ENCODE data around the gene RNF222.

Gene RNF222

DNA sequence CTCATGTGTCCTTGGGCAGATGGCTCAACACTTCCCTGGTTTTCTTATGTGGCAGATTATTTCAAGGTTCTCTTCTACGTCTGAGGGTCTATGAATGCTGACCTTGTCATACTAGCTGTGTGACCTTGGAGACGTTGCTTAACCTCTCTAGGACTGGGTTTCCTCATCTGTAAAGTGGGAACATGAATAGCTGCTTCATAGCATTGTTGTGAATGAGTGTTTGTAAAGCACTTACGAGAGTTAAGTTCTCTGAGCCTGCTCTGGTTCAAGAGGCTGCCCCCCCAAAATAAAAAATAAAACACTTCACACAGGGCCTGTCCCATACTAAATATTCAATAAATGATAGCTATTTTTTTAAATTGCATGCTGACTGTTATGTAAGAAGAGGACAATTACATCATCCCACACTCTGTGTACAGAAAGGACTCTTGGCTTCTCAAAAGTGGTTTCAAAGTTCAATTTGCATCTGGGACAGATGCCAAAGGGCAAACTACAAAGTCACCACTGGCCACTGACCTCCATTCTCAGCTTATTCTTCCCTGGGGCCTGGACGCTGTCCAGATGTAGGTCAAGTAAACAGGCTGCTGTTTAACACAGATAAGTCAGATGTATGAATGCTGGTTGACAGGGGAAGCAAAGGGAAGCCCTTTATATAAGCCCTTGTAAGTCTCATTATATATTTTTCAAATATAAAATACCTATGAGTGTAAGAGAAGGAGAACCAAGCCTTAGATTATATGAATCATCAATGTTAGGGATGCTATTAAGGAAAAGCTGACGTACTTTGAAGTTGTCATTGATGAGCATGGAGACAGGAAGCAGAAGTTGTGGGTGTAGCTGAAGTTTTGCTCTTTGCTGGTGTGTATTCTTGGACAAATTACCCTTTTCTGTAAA lies 22.7 kb upstream of the RNF222 start:
- ATAC-seq = no peak
- no peak overlapping the region for H3K27ac Mint-ChIP-seq
- H3K36me3 Mint-ChIP-seq = peaks cover 8% of the 10 kb centered on the region
- H3K9me3 Mint-ChIP-seq = peaks cover 8% of the 10 kb centered on the region
- H3K4me3 Mint-ChIP-seq = no peak overlapping the region
- H3K27me3 Mint-ChIP-seq = peaks cover 88% of the 10 kb centered on the region
- no peaks in the 10 kb centered on the region for H3K4me1 Mint-ChIP-seq

DNA sequence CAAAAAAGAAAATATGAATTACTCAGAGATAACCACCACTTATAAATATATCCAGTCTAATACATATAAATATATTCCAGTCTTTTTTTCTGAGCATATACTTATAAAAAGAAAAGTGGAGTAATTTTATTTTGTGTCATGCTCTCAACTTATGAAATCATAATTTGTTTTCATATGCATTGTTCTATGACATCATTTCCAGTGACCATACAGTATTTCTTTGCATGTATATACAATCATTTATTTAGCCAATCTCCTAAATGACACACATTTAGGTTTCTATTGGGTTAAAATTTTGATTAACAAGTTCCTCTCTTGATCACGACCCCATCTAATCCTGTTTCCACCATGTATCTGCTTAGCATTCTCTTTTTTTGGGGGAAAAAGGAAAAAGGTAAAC lies 21.7 kb upstream of the RNF222 start:
- H3K27me3 Mint-ChIP-seq = peaks cover 79% of the 10 kb centered on the region
- peaks cover 8% of the 10 kb centered on the region for H3K36me3 Mint-ChIP-seq
- no peak for ATAC-seq
- H3K9me3 Mint-ChIP-seq = peaks cover 8% of the 10 kb centered on the region
- no peak overlapping the region for H3K27ac Mint-ChIP-seq
- H3K4me3 Mint-ChIP-seq = no peak overlapping the region
- H3K4me1 Mint-ChIP-seq = no peaks in the 10 kb centered on the region

DNA sequence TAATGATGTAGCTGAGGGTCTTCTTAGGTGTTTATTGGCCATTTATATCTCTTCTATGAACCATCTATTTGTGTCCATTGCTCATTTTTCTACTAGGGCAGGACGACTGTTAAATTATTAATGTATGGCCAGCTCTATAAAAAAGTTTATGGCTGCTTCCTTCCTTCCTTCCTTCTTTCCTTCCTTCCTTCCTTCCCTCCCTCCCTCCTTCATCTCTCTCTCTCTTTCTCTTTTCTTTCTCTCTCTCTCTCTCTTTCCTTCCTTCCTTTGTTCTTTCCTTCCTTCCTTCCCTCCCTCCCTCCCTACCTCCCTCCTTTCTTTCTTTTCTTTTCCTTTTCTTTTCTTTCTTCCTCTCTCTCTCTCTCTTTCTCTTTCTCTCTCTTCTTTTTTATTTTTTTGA lies 20.8 kb upstream of the RNF222 start:
- Mint-ChIP-seq H3K4me3 (no peak overlapping the region), H3K4me1 (no peaks in the 10 kb centered on the region), H3K9me3 (peaks cover 8% of the 10 kb centered on the region), H3K27me3 (peaks cover 74% of the 10 kb centered on the region), H3K36me3 (peaks cover 8% of the 10 kb centered on the region), H3K27ac (no peak overlapping the region)
- ATAC-seq = no peak

DNA sequence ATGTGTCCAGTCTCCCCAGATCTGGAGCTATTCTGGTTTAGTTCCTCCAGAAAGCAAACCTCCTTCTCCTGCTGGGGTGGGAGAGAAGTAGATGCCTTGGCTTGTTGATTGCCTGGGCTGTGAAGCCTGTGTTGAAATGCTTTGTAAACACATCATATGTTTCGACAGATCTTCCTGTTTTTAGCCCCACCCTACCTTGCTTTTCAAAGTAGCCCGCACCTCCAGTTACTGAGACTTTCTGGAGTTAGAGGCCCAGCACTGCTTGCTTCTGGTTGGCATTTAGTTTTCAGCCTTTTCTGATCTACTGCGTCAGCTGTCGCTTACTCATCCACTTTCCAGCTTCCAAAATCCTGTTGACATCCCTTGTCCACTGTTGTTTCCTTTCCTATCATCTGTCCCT lies 20.2 kb upstream of the RNF222 start:
- Mint-ChIP-seq H3K4me1 (no peaks in the 10 kb centered on the region), H3K4me3 (no peak overlapping the region), H3K27ac (no peak overlapping the region), H3K27me3 (peaks cover 67% of the 10 kb centered on the region), H3K9me3 (peaks cover 8% of the 10 kb centered on the region), H3K36me3 (peaks cover 8% of the 10 kb centered on the region)
- ATAC-seq = no peak

DNA sequence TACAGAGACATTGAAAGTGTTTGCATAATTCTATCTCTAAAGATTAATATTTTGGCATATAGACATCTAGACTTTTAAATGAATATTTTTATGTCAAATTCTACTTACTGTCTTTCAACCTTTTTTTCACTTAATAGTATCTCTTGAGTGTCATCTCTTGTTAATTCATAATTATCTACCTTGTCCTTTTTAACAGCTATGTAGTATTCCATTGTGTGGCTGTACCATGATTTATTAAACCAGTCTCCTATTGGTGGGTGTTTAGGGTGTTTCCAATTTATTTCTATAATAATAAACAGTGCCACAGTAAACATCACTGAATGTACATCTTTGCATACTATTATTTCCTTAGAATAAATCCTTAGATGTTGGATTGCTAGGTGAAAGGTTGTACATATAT lies 16.3 kb upstream of the RNF222 start:
- H3K4me3 Mint-ChIP-seq = no peak overlapping the region

DNA sequence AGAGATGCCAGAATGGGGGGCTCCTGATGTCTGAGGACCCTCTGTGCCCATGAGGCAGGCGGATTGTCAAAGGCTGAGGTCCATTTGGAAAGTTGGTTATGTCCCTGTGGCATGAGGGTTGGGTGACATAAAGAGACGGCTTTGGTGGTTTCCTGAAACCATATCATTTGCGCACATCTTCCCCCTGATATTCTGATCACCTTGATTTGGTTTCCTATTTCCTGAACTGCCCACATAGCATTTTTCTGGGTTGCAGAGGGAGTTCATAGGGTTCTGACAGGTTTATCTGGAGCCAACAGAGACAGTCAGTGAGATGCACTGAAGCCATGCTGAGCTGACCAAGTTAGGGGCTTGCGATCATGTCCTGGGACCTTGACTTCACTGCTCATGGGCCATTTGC lies 15.7 kb upstream of the RNF222 start:
- no peak overlapping the region for H3K4me3 Mint-ChIP-seq
- peaks cover 8% of the 10 kb centered on the region for H3K36me3 Mint-ChIP-seq
- peaks cover 8% of the 10 kb centered on the region for H3K9me3 Mint-ChIP-seq
- peaks cover 36% of the 10 kb centered on the region for H3K27me3 Mint-ChIP-seq
- no peak overlapping the region for H3K27ac Mint-ChIP-seq
- peaks cover 8% of the 10 kb centered on the region for H3K4me1 Mint-ChIP-seq
- no peak for ATAC-seq

More for the DNA sequence above, 16.3 kb upstream of the RNF222 start:
- H3K27me3 Mint-ChIP-seq = peaks cover 36% of the 10 kb centered on the region
- peaks cover 8% of the 10 kb centered on the region for H3K9me3 Mint-ChIP-seq
- peaks cover 8% of the 10 kb centered on the region for H3K36me3 Mint-ChIP-seq
- peaks cover 8% of the 10 kb centered on the region for H3K4me1 Mint-ChIP-seq
- H3K27ac Mint-ChIP-seq = no peak overlapping the region
- no peak for ATAC-seq

DNA sequence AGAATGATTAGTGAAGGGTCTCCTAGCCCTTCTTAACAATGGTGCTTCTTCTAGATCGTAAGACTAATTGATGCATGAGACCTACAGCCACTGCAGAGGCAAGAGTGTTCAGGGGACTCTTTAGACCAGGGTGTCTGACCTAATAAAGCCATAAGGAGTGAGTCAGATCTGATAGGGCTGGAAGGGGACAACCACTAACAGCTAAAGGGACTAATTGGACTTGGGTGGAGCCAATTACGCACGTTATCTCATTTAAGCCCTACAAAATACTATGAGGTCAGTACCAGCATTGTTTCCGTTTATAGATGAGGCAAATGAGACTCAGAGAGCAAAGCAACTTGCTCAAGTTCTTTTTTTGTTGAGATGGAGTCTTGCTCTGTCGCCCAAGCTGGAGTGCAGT lies 14.5 kb upstream of the RNF222 start:
- peaks cover 34% of the 10 kb centered on the region for H3K27me3 Mint-ChIP-seq
- H3K4me3 Mint-ChIP-seq = no peak overlapping the region
- no peak overlapping the region for H3K27ac Mint-ChIP-seq
- peaks cover 8% of the 10 kb centered on the region for H3K4me1 Mint-ChIP-seq
- peaks cover 4% of the 10 kb centered on the region for H3K36me3 Mint-ChIP-seq
- peaks cover 5% of the 10 kb centered on the region for H3K9me3 Mint-ChIP-seq
- ATAC-seq = no peak

DNA sequence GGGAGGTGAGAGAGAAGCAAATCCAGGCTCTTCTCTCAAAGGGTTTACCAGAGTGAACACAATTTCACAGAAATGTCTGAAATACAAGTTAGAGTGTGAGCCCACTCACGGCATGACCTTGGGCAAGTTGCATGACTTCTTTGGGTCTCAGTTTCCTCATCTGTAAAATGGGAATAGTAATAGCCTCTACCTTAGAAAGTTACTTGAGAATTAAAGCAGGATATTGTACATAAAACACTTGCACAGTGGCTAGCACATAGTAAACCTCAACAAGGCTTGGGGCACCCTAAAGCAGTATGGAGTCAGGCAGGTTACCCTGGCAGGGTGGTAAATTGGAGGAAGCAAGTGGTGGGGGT lies 13.2 kb upstream of the RNF222 start:
- Mint-ChIP-seq H3K4me3 (no peak overlapping the region), H3K9me3 (no peaks in the 10 kb centered on the region), H3K27me3 (peaks cover 33% of the 10 kb centered on the region), H3K4me1 (peaks cover 8% of the 10 kb centered on the region), H3K36me3 (no peaks in the 10 kb centered on the region), H3K27ac (no peak overlapping the region)
- no peak for ATAC-seq

DNA sequence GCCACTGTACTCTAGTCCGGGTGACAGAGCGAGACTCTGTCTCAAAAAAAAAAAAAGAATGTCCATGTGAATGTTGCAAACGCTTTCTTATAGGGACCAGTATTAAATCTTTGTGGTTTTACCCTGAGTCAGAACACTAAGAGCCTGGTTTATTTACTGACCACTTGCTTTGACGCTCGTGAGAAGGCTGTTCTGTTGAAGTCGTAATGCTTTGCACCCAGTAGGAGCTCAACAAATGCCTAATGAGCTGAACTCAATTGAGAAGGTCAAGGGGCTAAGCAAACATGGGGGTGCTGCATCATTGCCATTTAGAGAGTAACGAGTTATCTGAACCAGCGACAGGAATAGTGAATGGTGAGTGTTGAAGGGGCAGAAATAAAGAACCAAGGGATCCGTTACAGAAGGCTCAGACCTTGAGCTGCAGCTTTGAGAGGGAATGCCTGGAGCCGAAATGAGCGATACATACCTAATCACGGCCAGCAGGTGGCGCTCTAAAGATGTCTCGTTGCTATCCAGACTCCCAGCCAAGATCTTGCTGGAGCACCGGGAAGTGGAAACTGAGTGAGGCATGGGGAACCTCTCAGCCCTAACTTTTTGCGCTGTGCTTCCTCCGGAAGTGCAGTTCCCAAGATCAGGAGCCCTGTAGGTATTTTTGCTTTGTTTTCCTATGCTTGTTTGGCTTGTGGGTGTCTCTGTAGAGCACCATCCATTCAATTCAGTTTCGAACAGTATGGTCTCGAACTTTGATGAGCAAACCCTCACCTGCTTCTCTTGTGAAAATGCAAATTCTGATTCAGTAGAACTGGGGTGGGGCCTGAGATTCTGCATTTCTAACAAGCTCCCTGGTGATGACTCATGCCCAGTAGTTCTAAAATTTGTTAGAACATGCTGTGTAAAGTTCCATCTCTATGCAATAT lies 12.6 kb upstream of the RNF222 start:
- peak; percentile 66 for ATAC-seq
- H3K4me3 Mint-ChIP-seq = no peak overlapping the region

DNA sequence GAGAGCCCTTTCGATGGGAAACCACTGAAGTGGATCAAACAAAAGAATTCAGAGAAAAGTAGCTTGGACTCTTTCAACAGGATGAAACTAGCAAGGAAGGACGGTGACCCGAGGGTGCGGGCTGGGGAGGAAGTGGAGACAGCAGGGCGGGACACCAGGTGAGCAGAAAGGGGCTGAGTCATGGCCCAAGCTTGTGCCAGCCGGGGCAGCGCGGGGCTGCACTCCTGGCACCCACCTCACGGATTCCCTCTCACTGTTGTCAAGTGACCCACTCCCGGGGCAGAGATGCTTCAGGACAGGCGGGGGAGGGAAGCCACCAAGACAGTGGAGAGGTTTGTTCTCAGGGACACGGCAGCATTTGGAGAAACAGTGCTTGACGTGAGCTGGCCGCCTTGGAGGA lies 10.7 kb upstream of the RNF222 start:
- Mint-ChIP-seq H3K36me3 (no peaks in the 10 kb centered on the region), H3K27ac (no peak overlapping the region), H3K9me3 (no peaks in the 10 kb centered on the region), H3K4me1 (peaks cover 8% of the 10 kb centered on the region), H3K27me3 (peaks cover 45% of the 10 kb centered on the region), H3K4me3 (no peak overlapping the region)
- no peak for ATAC-seq

More for the DNA sequence above, 12.6 kb upstream of the RNF222 start:
- Mint-ChIP-seq H3K36me3 (no peaks in the 10 kb centered on the region), H3K27me3 (peaks cover 33% of the 10 kb centered on the region), H3K27ac (no peak overlapping the region), H3K4me1 (peaks cover 8% of the 10 kb centered on the region), H3K9me3 (no peaks in the 10 kb centered on the region)

DNA sequence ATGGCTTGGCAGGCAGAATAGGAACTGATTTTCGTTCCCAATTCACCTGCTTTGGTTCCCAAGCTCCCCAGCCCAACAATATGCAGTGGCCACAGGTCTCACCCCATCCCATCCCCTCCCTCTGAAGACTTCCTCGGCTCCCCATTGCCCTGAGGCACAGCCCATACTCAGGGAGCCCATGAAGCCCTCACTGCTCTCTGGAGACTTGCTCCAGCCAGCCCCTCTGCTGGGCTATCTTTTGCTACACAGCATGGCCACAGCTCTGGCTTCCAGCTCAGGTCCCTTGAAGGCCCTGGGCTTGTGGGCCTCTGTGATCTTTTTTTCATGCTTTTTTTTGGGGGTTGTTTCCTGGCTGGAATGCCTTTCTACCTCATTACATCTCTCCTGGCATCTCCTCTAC lies 8.5 kb upstream of the RNF222 start:
- Mint-ChIP-seq H3K9me3 (no peaks in the 10 kb centered on the region), H3K4me1 (peaks cover 8% of the 10 kb centered on the region), H3K4me3 (no peak overlapping the region), H3K27me3 (peaks cover 67% of the 10 kb centered on the region), H3K27ac (no peak overlapping the region), H3K36me3 (no peaks in the 10 kb centered on the region)
- ATAC-seq = no peak

DNA sequence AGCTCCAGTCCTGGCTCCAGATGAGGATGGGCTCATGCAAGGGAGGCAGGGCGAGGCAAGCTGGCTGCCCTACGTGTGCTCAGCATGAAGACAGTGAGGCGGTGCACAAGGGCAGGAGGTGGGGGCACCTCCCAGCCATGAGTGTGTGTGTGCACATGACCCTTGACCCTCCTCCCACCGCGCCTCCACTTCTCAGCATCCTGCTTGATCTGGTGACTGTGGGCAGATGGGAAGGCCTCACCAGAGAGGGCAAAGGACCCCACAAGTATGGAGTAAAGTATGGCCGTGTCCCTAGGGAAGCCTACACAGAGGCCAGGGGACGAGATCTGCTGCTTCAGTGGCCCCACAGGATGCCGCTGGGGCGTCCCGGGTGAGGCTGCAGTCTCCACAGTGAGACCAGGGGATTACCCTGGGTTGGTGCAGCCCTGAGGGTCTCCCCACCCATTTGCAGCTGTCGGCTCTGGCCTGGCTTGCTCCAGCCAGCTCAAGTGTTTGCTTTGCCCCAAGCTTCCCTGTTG lies 7.9 kb upstream of the RNF222 start:
- H3K4me1 Mint-ChIP-seq = peaks cover 8% of the 10 kb centered on the region
- H3K36me3 Mint-ChIP-seq = no peaks in the 10 kb centered on the region
- H3K27me3 Mint-ChIP-seq = peaks cover 73% of the 10 kb centered on the region
- no peak overlapping the region for H3K27ac Mint-ChIP-seq
- ATAC-seq = no peak
- no peaks in the 10 kb centered on the region for H3K9me3 Mint-ChIP-seq
- no peak overlapping the region for H3K4me3 Mint-ChIP-seq

DNA sequence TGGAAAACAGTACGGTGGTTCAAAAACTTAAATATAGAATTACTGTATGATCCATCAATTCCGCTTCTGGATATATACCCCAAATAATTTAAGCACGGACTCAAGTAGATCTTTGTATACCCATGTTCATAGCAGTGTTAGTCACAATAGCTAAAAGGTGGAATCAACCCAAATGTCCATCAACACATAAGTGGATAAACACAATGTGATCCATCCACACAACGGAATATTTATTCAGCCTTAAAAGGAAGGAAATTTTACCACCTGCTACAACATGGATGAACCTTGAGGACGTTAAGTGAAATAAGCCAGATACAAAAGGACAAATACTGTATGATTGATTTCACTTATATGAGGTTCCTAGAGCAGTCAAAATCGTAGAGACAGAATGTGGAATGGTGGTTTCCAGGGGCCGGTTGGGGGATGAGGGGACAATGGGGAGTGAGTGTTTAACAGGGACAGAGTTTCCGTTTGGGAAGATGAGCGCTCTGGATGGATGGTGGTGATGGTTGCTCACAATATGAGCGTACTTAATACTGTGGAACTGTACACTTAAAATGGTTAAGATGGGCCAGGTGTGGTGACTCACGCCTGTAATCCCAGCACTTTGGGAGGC lies 5.4 kb upstream of the RNF222 start:
- no peaks in the 10 kb centered on the region for H3K4me1 Mint-ChIP-seq
- no peak overlapping the region for H3K4me3 Mint-ChIP-seq
- no peak overlapping the region for H3K27ac Mint-ChIP-seq
- no peaks in the 10 kb centered on the region for H3K36me3 Mint-ChIP-seq
- H3K27me3 Mint-ChIP-seq = peaks cover 63% of the 10 kb centered on the region
- ATAC-seq = no peak
- H3K9me3 Mint-ChIP-seq = no peaks in the 10 kb centered on the region

DNA sequence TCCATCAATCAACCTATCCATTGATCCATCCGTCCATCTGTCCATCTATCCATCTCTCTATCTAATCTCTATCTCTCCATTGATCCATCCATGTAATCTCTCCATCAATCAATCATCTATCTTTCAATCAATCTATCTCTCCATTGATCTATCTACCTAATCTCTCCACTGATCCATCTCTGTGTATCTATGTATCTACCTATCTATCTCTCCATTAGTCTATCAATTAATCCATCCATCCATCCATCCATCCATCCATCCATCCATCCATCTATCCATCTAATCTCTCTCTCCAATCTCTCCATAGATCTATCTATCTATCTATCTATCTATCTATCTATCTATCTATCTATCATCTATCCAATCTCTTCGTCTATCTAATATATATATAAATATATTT lies 3.5 kb upstream of the RNF222 start:
- Mint-ChIP-seq H3K27ac (no peak overlapping the region), H3K9me3 (no peaks in the 10 kb centered on the region), H3K27me3 (peaks cover 56% of the 10 kb centered on the region), H3K4me1 (no peaks in the 10 kb centered on the region), H3K36me3 (no peaks in the 10 kb centered on the region), H3K4me3 (no peak overlapping the region)
- no peak for ATAC-seq

DNA sequence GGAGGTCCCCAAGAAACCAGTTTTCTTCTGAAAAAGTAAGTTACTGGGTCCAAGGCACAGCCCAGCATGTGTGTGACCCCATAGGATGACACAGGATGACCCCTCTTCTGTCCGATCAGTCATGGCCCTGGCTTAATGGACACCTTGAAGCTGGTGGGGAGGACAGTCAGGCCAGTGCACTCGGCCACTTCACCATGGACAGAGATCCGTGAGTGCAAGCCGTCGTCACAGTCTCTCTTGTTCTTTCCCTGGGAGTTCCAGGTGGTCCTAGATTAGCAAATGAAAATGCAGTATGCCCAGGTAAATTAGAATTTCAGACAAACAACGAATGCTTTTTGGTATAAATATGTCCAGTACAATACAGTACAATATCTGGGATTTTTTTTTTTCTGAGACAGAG lies 1.4 kb upstream of the RNF222 start:
- Mint-ChIP-seq H3K36me3 (no peaks in the 10 kb centered on the region), H3K27ac (no peak overlapping the region), H3K4me3 (no peak overlapping the region), H3K9me3 (no peaks in the 10 kb centered on the region), H3K27me3 (peaks cover 43% of the 10 kb centered on the region), H3K4me1 (peaks cover under 1% of the 10 kb centered on the region)
- ATAC-seq = no peak

Measured in stimulated activated memory B cell treated with anti-CD40 and anti-IgM and Interleukin-4, amounts not matched to agents 10 μg/mL and 1 μg/mL and 100 μg/mL, for 72 hours (primary cell).